GM21576 (cell line): Measurements from ENCODE around the gene NOP14.
"Not testable (repeated sequence)": the region's sequence is repeated elsewhere in the genome, so short reads cannot be mapped to it uniquely, and the experiment has no call there.

Experiments used
- ATAC-seq: cut with Tn5 transposase; IDR thresholded peaks from one replicate; pipeline ENCODE4 v1.9.1; 2021; ENCODE audit warnings: mild to moderate bottlenecking, moderate library complexity; ENCODE audit not compliant: unreplicated experiment

The NOP14 gene

DNA sequence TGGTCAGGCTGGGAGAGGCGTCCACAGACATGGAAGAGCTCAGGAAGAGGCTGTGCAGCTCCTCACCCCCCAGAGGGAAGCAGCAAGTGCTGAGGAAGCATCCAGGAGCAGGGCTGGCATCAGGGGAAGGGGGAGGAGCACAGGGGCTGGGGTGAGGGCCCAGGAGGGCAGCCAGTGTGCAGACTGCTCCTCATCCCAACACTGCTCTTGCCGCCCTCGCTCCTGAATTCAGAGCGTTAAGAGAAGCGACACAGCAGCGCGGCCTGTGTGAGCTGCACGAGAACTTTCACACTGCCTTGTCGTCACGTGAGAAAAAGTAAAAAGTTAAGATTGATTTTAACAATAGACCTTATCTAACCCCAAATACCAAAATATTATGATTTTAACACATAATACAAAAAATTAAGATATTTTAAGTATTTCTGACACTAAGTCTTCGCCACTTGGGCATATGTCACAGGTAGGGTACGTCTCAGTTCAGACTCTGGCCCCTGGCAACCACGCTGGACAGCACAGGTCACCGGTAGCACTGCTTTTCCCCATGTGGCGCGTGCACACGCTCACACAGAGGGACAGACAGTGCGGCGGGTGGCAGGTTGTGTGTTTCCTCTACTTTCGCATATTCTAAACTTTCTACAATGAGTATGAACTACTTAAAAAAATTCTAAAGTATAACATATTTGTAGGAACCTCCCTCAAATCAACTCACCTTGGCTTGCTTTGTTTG is 19.7 kb downstream of the NOP14 start:
- no peak for ATAC-seq

DNA sequence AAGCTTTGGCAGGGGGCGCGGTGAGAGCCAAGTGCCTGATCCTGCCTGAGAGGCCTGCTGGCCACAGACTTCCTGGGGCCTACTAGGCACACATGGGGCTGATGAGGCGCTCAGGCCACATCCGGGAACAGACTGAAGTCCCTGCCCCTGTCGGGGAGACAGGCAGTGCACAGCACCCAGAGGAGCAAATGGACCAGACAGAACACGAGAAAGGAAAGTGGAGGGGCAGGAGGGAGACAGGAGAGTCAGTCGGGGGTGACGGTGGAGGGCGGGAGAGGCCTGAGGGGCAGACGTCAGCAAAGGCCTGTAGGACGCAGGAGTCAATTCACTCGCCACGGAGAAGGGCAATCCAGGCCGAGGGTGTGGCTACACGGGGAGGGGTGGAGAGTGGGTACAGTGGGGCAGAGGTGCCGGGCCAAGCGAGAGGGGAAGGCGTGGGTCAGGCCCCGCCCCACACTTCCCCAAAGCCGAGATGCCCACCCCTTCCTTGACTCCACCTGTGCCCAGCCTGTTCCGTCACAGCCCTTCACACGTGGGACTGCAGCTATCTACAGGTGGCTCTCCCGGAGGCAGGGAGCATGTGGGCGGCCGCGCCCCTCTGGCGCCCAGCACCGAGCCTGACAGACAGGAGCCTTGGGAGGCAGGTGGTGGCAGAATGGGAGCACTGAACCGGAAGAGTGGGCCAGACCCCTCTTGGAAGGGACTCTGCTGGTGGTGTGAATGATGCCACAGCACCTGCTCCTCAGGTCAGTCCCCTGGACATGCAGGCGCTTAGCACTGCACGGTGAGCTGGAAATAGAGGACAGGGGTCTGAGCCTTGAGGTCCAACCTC is 20.5 kb downstream of the NOP14 start:
- ATAC-seq: no peak

DNA sequence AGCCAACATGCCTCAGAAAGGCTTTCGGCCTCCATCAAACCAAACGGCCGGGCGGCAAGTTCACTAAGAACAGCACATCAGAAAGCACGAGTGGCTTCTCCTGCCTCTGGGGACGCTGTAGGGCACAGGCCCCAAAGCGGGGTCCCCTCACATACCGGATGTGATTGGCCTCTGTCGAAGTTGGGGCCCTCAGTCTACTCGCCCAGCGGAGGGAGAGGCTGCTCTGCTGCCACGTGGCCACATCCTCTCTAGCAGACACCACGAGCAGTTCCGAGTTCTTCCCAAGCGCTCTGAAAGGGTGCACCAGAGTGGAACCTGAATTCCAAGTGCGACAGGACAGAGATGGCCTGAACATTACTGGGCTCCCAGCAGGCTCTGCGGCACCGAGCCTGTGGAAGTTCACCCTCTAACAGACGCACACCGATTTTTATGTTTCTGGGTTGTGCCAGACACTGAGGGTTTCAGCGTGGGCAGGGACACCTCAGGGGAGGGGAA is 21.1 kb downstream of the NOP14 start:
- no peak for ATAC-seq

DNA sequence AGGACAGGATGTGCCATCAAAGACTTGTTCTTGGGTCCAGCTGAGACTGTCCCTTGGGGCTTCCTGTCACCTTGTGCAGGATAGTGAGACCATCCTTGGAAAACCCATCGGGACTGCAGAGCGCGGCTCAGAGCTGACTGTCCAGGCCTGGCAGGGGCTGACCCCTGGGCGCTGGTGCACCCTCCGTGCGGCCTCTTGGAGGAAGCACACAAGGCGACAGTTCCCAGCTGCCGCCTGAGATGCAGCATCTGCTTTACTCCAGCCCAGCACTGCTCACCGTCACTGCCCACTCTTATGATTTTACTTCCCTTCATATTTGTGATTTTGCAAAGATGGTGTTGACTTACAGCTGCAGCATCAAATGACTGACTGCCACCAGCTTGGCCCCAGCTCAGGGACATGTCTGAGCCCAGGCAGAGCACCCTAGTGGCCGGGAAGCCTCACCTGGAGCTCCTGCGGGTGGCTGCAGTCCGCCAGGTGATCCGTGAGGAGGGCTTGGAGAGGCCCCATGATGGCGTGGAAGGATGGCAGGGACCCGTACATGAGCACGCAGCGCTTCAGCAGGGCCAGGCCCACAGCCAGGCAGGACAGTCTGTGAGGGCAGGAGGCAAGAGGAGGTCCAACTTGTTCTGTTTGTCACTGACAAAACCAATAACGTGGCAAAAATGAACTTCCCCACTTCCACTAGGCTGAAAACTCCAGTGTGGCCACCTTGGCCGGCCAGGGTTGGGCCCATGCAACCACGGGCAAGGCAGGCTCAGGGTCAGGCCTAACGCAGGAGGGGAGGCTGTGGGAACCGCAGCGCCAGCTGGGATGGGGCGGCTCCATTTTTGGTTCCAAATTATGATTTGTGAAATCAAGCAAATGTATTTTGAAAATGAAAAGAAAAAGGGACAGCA is 21.8 kb downstream of the NOP14 start:
- no peak for ATAC-seq

DNA sequence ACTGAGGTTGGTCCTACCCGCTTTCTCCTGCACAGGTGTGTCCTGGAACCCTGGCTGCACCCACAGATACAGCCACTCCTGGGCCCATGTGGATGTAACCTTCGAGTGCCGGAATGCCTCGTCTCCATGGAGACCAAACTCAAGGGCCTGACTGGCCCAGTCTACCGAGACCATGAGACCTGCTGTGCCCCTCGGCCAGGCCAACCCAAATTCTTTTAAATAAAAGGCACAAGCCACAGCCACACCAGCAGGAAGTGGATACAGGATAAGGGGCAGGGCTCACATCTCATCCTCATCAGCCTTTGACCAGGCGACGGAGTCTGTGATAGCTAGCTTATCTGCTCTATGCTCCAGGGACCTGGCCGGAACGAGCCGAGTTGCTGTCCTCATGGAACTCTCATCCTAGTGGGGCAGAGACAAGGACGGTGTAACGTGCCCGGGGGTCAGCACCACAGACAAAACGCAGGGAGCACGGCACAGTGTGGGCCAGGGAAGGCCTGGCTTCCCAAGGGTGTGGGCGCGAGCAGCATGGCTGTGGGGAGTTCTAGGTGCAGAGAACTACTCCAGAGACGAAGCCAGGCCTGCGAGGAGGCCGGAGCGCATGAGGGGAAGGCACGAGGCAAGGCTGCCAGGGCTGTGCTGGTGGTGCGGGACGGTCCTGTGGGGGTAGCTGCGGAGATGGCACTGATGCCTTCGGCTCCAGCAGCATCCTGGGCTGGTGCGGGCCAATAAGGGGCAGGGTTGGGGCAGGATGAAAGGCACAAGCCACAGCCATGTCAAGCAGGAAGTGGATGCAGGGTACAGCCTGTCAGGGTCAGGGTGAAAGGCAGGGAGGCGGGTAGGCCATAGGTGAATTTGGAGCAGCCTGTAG is 22.7 kb downstream of the NOP14 start:
- ATAC-seq: no peak

DNA sequence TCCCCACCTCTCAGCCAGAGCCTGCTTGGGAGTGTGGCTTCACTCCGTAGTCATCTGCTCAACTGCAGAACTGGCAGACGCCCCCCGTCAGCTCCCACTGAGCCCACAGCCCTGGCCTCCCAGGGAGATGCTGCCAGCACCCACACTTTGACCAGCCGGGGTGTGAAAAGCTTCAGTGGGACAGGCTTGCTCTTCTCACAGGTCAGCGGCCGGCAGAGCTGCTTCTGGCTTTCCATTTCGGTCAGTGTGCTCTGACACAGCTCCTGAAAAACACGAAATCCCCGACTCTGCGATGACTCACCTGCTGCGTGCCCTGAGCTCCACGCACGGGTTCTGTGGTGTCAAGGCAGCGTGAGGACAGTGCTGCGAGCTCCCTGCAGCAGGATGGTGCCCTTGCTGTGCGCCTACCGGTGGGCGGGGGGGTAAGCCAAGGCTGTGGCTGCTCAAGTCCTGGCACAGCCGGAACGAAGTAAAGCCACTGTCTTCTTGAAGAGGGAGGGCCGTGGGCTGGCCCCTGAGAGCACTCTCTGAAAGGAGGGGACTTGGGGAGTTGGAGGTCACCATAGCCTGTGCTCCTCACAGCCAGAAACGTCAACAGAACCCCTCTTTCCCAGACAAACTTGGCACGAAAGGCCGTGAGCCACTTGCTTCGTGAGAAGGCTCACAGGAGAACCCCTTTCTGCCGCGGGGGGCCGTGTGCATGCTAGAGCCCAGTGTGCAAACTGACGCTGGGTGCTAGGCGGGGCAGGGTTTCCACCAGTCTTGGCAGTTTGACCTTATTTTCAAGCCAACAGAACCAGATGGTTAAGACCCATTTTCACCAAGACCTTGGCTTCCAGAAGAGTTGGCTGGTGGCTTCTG is 23.6 kb downstream of the NOP14 start:
- ATAC-seq: no peak

DNA sequence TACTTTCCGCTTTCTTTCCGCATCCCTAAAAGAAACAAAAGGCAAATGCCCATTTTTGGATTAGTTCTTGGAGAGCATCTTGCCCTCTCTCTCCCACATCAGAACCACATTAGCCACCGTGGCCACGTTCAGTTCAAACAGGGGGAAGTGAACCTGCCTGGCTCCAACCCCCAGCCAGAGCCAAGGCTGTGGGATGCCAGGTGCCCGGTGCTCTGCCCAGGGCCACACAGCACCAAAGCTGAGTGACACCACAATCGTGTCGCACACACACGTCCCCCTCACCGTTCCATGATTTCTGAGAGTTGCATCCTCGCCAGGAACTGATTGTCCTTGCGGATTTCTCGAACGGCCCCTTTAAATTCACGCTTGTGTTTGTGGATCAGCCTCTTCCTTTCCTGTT is 24.3 kb downstream of the NOP14 start:
- no peak for ATAC-seq

DNA sequence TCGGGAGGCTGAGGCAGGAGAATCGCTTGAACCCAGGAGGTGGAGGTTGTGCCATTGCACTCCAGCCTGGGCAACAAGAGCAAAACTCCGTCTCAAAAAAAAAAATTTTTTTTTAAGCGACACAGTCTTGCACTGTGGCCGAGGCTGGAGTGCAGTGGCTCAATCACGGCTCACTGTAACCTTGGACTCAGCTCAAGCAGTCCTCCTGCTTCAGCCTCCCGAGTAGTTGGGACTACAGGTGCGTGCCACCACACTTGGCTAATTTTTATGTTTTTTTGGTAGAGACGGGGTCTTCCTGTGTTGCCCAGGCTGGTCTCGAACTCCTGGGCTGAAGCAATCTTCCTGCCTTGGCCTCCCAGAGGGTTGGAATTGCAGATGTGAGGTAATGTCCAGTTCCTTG is 24.8 kb downstream of the NOP14 start:
- ATAC-seq: not testable (repeated sequence)

DNA sequence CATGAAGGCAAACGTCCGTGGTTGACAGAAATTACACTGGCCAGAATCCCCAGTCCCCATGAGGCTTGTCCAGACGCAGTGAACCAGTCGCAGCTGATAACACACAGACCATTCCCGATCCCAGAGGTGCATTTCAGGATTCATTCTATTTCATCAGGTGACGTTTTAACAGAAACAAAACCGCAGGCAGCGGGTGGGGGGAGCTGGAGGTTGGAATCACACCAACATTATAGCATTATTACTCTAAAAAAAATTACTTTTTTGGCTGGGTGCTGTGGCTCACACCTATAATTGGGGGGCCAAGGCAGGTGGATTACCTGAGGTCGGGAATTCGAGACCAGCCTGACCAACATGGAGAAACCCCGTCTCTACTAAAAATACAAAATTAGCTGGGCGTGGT is 25.2 kb downstream of the NOP14 start:
- no peak for ATAC-seq

DNA sequence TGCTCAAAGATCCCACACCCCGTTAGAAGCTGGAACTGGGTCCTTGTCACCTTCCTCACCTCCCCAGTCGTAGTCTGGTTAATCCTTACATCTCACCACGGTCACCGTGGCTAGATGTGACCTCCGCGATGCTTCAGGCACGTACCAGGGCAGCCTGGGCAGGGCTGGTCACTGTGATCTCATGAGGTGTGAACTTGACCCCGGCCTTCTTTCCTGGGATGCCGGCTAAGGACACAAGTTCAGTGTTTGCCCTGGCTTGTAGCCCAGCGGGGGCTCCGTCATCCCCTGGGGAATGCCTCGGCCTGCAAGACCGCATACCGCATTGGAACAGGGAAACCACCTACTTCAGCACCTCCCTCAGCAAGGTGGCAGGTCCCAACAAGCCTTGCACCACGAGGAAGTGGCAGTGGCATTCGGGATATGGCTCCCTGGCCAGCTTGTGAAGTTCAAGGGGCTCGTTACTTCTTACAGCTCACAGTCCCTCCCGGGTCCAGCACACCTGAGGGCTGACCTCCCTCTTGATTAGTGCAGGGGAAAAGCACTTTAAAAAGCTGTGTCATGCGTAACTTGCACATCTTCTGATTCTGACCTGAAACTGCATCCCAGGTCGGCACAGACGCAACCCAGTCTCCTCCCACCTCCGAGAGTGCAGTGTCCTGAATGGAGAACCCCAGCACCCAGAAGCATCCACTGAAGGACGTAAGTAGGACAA is 25.9 kb downstream of the NOP14 start:
- no peak for ATAC-seq

DNA sequence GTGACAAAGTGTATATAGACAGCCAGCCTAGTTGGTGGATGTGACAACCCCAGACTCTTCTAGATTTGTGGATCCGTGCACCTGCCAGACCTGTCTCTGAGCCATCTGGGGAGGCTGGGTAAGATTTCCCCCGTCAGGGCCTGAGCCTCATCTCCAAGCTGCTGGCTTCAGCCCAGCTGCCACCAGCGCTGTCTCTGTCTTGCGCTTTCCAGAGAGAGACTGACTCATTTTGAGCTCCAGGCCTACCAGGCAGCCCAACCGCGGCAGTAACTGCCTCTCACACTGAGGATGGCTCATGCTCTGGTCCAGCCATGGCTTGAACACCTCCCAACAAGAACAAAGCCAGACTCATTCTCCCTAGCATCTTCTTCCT is 26.4 kb downstream of the NOP14 start:
- ATAC-seq: no peak

DNA sequence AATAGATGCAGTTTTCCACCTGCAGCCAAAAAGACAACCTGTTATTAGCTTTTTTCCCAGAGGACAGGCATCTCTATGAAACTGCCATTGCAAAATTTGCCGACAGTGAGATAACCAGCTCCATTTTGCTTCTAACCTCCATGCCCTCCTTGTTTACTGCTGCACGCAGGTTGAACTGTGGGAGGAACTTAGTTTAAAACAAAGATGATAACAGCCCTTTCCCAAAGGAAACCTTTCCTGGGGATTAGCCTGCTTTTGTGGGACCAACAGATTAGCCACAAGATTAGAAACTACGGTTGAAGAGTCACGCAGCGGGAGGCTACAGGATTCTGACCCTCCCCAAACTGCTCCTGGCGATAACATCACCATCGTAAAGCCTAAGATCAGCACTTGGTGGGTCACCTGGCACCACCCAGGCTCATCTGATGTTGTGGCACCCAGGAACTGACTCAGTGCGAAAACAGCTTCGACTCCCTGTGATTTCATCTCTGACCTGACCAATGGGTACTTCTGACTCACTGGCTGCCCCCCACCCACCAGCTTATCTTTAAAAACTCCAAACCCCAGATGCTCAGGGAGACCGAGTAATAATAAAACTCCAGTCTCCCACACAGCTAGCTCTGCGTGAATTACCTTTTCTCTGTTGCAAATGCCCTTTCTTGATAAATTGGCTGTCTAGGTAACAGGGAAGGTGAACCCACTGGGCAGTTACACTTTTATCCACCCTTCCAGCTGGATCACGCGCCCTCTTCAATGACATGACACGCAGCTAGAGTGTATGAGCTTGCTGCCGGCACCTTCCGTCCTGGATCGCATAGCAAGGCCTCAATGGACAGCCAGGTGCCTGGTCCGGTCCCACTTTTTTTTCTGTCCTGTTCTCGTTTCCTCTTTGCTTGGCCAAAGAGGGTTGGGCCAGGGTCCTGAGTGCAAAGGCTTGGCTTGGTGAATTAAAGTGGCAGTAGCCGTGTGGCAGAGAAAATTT is 27.2 kb downstream of the NOP14 start:
- ATAC-seq: no peak

DNA sequence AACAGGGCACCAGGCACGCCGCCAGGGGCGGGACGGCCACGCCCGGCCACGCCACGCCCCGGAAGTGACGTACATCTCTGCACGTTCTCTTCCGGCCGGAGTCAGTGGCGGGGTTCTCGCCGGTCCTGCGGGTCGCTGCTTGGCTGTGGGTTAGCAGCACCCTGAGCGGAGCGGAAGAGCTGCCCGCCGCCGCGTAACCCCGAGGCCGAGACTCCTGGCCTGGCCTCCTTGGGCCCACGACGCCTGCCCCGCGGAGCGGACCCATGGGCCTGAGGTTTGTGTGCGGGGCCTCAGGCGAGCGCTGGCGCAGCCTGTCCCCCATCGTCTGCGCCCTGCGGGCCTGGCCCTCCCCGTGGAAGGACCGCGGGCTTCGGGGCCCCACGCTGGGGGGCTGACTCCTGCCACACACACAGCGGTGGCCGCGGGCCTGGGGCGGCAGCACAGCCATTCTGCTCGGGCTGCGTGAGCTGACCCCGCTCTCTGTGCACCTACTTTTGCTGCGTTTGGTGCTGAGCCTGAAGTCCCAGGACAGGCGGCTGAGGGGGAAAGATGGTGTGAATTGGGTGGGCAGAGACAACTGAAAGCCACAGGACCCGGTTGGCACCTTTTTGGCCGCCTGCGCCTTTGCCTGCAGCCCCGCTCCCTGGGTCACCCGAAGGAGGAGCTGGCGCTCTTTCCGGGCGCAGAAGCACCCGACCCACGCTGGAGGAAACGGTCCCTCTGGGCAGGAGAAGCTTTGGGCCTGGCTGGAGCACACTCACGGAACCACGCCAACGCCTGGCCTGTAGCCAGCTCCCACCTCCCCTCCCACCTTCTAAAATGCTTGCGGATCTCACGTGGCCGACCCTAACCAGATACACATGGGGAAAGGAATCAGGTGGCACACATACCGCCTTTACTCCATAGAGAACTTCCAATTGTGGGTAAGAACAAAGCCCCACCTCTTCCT is 28.1 kb downstream of the NOP14 start:
- ATAC-seq: peak; percentile 36

DNA sequence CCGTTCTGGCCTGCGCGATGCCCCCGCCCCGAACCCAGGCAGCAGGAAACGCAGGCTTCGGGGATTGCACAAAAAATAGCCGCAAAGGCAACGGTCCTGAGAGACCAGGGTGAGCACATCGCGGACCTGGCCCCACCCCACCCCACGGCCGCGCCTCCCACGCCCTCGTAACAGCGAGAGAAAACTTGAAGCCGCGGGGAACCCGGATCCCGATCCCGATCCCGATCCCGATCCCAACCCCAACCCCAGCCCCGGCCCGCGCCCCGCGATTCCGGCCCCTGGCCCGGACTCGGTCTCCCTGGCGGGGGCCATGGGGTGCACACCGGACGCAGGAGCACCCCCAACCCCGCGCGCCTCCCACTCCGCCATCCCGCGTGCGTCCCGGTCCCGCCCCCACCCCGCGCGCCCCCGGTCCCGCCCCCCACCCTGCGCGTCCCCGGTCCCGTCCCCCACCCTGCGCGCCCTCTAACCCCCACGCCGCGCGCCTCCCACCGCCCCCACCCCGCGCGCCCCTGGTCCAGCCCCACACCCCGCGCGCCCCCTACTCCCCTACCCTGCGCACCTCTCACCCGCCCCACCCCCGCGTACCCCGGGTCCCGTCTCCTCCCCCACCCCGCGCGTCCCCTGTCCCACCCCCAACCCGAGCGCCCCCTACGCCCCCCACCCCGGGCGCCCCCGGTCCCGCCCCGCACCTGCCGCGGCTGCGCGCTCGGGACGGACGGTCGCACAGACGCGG is 29.0 kb downstream of the NOP14 start:
- ATAC-seq: no peak

DNA sequence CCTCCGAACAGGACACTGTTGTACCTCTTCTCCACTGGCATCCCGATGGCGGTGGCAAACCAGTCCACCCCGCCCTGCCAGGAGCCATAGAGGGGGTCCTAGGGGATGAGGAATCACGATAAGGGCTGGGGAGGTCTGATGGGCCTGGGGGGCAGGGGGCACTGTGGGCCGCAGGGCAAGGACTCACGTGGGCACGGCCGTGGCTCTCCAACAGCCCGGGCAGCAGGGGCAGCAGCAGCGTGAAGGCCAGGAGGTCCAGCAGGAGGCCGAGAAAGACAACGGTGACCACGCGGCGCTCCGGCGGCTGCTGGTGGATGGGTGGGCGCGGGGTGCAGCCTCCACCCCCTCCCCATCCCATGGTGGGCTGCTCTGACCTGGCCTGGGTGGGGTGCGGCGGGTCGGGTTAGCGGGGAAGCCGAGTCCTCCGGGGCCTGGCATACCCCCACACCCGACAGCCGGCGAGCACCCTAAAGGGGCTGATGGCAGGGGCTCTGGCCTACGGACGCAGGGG is 29.6 kb downstream of the NOP14 start:
- ATAC-seq: no peak
